Smooth muscle cell (in vitro differentiated cells): ENCODE data around the gene CEBPB. TPM values are rescaled to one million over a fixed set of nuclear protein-coding genes. Genes with fewer than 3 reads are reported as not detected.

Source experiments
- DNase-seq: peaks from one replicate; lab custom pipeline; 2025; ENCODE audit not compliant: unreplicated experiment; lab: John Stamatoyannopoulos, UW
- H2AFZ ChIP-seq: fragments of 200-600 bp; sonication (generic); 2 replicates; pipeline ENCODE4 v1.6.0; 2016; ENCODE audit warnings: antibody characterized with exemption, low read depth, mild to moderate bottlenecking
- H3F3A ChIP-seq: fragments of 200-600 bp; sonication (generic); 2 replicates; pipeline ENCODE4 v1.6.0; 2017; ENCODE audit warnings: antibody characterized with exemption, low read depth
- H3K27ac ChIP-seq: fragments of 200-600 bp; sonication (generic); 2 replicates; pipeline ENCODE4 v1.5.1; 2016; ENCODE audit warnings: low read depth, mild to moderate bottlenecking
- H3K27me3 ChIP-seq: fragments of 200-600 bp; sonication (generic); 2 replicates; pipeline ENCODE4 v1.6.1; 2016; ENCODE audit warnings: low read depth, mild to moderate bottlenecking
- H3K36me3 ChIP-seq: fragments of 200-600 bp; sonication (generic); 2 replicates; pipeline ENCODE4 v1.5.1; 2016; ENCODE audit warnings: low read depth
- H3K4me1 ChIP-seq: fragments of 200-600 bp; sonication (generic); 2 replicates; pipeline ENCODE4 v1.5.1; 2016; ENCODE audit warnings: low read depth
- H3K4me2 ChIP-seq: fragments of 200-600 bp; sonication (generic); 2 replicates; pipeline ENCODE4 v1.6.0; 2016; ENCODE audit warnings: mild to moderate bottlenecking
- H3K4me3 ChIP-seq: fragments of 200-600 bp; sonication (generic); 2 replicates; pipeline ENCODE4 v1.5.1; 2016; ENCODE audit warnings: mild to moderate bottlenecking
- H3K79me2 ChIP-seq: fragments of 200-600 bp; sonication (generic); 2 replicates; pipeline ENCODE4 v1.6.0; 2016; ENCODE audit warnings: low read depth, mild to moderate bottlenecking
- H3K9ac ChIP-seq: fragments of 200-600 bp; sonication (generic); 2 replicates; pipeline ENCODE4 v1.6.0; 2016; ENCODE audit warnings: low read depth
- H3K9me3 ChIP-seq: fragments of 200-600 bp; sonication (generic); replicated peaks from 2 replicates; pipeline ENCODE4 v1.5.1; 2016; ENCODE audit warnings: low read depth
- H4K20me1 ChIP-seq: fragments of 200-600 bp; sonication (generic); 2 replicates; pipeline ENCODE4 v1.6.0; 2016; ENCODE audit warnings: low read depth
- WGBS: methylation state at CpG from one replicate; pipeline ENCODE4 v1.1.7; 2016; ENCODE audit warnings: low lambda C conversion rate; 5-methylcytosine and 5-hydroxymethylcytosine counted together
- polyA plus RNA-seq: library from polyadenylated mRNA; unstranded; fragments of >200 nt; fragmentation: Nextera tagmentation; extraction: Ambion mirVana; gene quantifications from 2 replicates; pipeline ENCODE4 v1.2.1, GENCODE V29; 2016
- total RNA-seq: library from RNA; depleted of rRNA; stranded (reverse); fragments of >200 nt; gene quantifications from 2 replicates; pipeline ENCODE4 v1.2.3, GENCODE V29; 2014
- TF ChIP-seq, protein P1 (sequence below): fragments of 200-600 bp; sonication (generic); IDR thresholded peaks from 2 replicates; pipeline ENCODE4 v1.5.1; 2017; ENCODE audit warnings: borderline replicate concordance, mild to moderate bottlenecking, antibody characterized with exemption; ENCODE audit not compliant: insufficient read depth, poor library complexity, severe bottlenecking

CEBPB gene
- total and polyA plus RNA-seq, 2 experiments from 2014 or later: 38.0 to 117 TPM

DNA sequence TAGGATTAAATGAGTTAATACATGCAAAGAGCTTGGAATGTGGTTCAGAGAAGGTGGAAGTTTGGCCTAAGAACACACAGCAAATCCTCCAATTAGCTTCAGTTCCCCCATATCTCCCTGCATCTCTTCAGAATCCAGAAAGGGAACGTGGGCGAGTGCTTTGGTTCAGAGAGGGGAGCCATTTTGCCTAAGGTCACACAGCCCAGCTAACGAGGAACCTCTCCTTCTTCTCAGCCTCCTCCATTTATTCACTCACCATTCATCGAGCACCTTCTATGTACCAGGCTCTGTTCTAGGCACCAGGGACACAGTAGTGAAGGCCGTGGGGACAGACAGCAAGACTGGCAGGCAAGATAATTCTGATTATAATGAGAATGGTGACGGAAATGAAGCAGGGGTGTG is 2.3 kb upstream of the CEBPB start:
- TF ChIP-seq, protein P1, sequence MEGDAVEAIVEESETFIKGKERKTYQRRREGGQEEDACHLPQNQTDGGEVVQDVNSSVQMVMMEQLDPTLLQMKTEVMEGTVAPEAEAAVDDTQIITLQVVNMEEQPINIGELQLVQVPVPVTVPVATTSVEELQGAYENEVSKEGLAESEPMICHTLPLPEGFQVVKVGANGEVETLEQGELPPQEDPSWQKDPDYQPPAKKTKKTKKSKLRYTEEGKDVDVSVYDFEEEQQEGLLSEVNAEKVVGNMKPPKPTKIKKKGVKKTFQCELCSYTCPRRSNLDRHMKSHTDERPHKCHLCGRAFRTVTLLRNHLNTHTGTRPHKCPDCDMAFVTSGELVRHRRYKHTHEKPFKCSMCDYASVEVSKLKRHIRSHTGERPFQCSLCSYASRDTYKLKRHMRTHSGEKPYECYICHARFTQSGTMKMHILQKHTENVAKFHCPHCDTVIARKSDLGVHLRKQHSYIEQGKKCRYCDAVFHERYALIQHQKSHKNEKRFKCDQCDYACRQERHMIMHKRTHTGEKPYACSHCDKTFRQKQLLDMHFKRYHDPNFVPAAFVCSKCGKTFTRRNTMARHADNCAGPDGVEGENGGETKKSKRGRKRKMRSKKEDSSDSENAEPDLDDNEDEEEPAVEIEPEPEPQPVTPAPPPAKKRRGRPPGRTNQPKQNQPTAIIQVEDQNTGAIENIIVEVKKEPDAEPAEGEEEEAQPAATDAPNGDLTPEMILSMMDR: no peak
- Histone ChIP-seq H3K4me1 (peaks cover 13% of the 10 kb centered on the region), H3K9me3 (no peaks in the 10 kb centered on the region)

DNA sequence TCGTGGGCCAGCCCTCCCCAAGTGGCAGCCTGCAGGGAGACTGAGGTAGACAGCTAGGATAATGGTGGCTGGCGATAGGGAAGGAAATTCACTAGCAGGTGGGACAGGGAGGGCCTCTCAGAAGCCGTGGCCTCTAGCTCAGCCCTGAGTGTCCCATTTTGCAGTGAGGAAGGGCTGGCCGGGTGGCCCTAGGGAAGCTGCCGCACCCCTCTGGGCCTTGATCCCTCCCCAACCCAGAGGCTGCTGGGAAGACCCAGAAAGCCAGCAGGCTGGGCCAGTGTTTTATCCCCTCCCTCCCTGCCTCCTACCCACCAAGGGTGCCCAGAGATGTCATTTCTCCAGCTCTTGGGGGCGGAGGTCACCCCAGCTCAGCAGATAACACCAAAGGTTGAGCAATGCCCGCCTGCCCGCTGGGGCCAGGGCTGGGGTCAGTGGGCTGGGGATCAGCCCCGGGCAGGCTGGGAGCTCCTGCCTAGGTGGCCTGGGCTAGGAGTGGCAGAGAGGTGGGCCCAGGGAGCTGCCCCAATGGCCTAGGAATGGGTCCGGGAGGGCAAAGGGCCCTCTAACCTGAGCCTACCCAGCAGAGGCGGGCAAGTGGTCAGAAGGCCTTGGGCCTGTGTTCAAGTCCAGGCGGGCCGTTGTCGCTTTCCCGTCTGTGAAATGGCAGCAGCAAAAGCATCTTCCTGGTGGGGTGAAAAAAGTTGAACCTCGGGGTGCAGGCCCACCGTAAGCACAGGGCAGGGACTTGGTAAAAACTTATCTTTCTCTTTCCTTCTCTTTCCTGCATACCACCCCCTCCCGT is 1.6 kb upstream of the CEBPB start:
- peaks cover 25% of the 10 kb centered on the region for H4K20me1 ChIP-seq
- WGBS: 84% methylated on average over 18 of the region's 18 CpGs
- no peaks in the 10 kb centered on the region for H3K9me3 ChIP-seq
- DNase-seq: no peak
- no peak overlapping the region for H3K4me3 ChIP-seq
- H3K4me2 ChIP-seq: no peak overlapping the region
- no peak overlapping the region for H2AFZ ChIP-seq
- peaks cover 26% of the 10 kb centered on the region for H3K79me2 ChIP-seq
- H3K9ac ChIP-seq: no peak overlapping the region
- TF ChIP-seq, protein P1: no peak
- H3K27ac ChIP-seq: no peak overlapping the region
- H3K4me1 ChIP-seq: peaks cover 19% of the 10 kb centered on the region
- H3F3A ChIP-seq: peaks cover 18% of the 10 kb centered on the region
- H3K36me3 ChIP-seq: no peaks in the 10 kb centered on the region
- no peaks in the 10 kb centered on the region for H3K27me3 ChIP-seq

More for the DNA sequence above, 2.3 kb upstream of the CEBPB start:
- Histone ChIP-seq H3F3A (peaks cover 12% of the 10 kb centered on the region), H4K20me1 (peaks cover 17% of the 10 kb centered on the region), H3K4me2 (no peak overlapping the region), H3K79me2 (peaks cover 18% of the 10 kb centered on the region), H3K27ac (no peak overlapping the region), H3K36me3 (no peaks in the 10 kb centered on the region), H3K4me3 (no peak overlapping the region), H3K27me3 (no peaks in the 10 kb centered on the region), H3K9ac (no peak overlapping the region), H2AFZ (no peak overlapping the region)
- 93% methylated on average over 6 of the region's 6 CpGs for WGBS
- no peak for DNase-seq

DNA sequence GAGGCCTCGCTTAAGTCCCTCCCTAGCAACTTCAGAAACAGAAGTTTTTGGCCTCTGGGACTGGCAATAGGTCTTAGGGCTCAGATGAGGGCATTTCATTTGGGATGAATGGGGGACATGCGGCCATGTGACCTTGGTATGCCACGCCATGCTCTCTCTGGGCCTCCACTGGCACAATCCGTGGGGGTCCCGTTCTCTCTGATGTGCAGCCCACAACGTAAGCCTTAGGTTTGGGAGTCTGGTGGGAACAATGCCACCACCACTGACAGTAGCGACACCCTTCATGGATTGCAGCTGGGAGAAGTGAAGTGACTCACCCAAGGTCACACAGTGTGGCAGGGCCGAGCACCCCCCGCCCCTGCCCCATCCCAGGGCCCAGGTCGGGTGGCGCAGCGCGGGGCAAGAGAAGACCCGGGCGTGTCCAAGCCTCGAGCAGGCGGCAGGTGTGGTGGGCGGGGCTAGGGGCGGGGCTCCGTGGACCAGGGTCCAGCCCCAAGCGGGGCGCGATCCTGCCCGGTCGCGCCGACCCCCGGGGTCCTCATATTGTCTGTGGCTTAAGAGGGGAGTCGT is 864 bp upstream of the CEBPB start:
- Histone ChIP-seq H3K4me3 (peak overlapping the region; percentile 95), H3F3A (peaks cover 18% of the 10 kb centered on the region), H3K79me2 (peaks cover 31% of the 10 kb centered on the region), H3K27me3 (no peaks in the 10 kb centered on the region), H3K9me3 (no peaks in the 10 kb centered on the region), H3K9ac (peak overlapping the region; percentile 85), H3K4me2 (peak overlapping the region; percentile 98), H2AFZ (peak overlapping the region; percentile 35), H3K4me1 (peaks cover 24% of the 10 kb centered on the region), H3K27ac (peak overlapping the region; percentile 100), H4K20me1 (peaks cover 31% of the 10 kb centered on the region), H3K36me3 (no peaks in the 10 kb centered on the region)
- 54% methylated on average over 19 of the region's 29 CpGs for WGBS
- TF ChIP-seq, protein P1: no peak
- DNase-seq: no peak
